Ectodermal cell (in vitro differentiated cells): Measurements from ENCODE around the gene IL1RAPL1.

ENCODE experiments used
- H3K27ac ChIP-seq: 2 replicates; pipeline ENCODE4 v1.7.0; 2013; ENCODE audit warnings: mild to moderate bottlenecking, low read depth, low read length; ENCODE audit not compliant: insufficient read depth, poor library complexity, severe bottlenecking
- H3K27me3 ChIP-seq: 2 replicates; pipeline ENCODE4 v1.7.0; 2013; ENCODE audit warnings: mild to moderate bottlenecking, low read length; ENCODE audit not compliant: insufficient read depth, control insufficient read depth, poor library complexity, severe bottlenecking
- H3K36me3 ChIP-seq: one replicate; pipeline ENCODE4 v1.7.0; 2013; ENCODE audit warnings: low read length; ENCODE audit not compliant: control insufficient read depth, insufficient read depth
- H3K4me1 ChIP-seq: one replicate; pipeline ENCODE4 v1.7.0; 2013; ENCODE audit warnings: low read length; ENCODE audit not compliant: control insufficient read depth, insufficient read depth
- H3K4me3 ChIP-seq: 2 replicates; pipeline ENCODE4 v1.7.0; 2013; ENCODE audit warnings: low read depth, low read length, control low read depth; ENCODE audit not compliant: insufficient read depth
- H3K9me3 ChIP-seq: 2 replicates; pipeline ENCODE4 v1.7.0; 2013; ENCODE audit warnings: mild to moderate bottlenecking, low read length, moderate library complexity; ENCODE audit not compliant: control insufficient read depth
- WGBS, 2 experiments: methylation state at CpG; one replicate each; pipeline ENCODE4 v1.1.7; 2013; ENCODE audit warnings: missing lambda C conversion rate in 2 of 2; 5-methylcytosine and 5-hydroxymethylcytosine counted together

The IL1RAPL1 gene

DNA sequence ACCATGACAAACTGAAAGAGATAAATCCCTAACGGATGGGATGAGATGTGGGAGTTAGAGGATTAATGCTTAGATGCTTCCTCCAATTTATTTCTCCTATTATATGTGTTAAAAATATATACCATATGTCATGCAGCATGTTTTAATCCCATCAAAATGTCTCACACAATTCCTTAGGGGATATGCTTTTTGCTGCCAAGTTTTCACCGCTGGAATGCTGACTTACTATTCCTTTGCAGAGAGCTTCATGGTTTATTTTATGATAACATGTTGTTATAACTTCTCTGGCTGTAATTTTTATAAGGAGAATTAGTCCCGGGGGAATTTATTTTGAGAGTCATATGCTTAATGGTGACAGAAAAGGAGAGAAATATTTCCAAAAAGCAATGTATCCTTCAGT lies 670.3 kb downstream of the IL1RAPL1 start:
- no peak overlapping the region for H3K27ac ChIP-seq
- H3K4me3 ChIP-seq = no peak overlapping the region
- no peaks in the 10 kb centered on the region for H3K4me1 ChIP-seq
- H3K9me3 ChIP-seq = no peaks in the 10 kb centered on the region
- no peaks in the 10 kb centered on the region for H3K36me3 ChIP-seq
- H3K27me3 ChIP-seq = no peaks in the 10 kb centered on the region
- 82 to 100% methylated on average over 1 of the region's 3 CpGs for WGBS, 2 experiments

- Histone ChIP-seq H3K27me3 (no peaks in the 10 kb centered on the region), H3K4me3 (no peak overlapping the region), H3K36me3 (no peaks in the 10 kb centered on the region), H3K27ac (no peak overlapping the region), H3K9me3 (no peaks in the 10 kb centered on the region), H3K4me1 (no peaks in the 10 kb centered on the region)
Measured at GRCh38 chrX:29269390-29269789, 682.1 kb downstream of the IL1RAPL1 start.

GRCh38 chrX:29274517-29274916 lies 687.3 kb downstream of the IL1RAPL1 start:
- no peaks in the 10 kb centered on the region for H3K36me3 ChIP-seq
- WGBS, 2 experiments = 90 to 97% methylated on average over 3 of the region's 3 CpGs

DNA sequence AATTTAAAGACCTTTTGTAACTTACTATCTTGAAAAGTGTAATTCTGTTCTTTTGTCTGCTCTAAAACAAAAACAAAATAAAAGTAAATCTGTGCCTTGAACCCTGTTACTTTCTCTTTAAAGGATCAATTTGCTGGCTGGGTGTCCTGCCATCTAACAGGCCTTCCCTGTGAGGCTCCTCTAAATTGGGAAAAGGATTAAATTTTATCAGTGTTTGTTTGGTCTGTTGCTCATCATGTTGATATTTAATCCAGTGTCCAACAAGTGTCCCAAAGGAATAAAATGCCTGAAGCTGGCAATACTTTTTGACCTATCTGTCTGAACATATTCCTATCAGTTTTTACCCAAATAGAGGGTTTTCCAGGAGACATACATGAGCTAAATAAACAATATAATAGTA lies 688.7 kb downstream of the IL1RAPL1 start:
- Histone ChIP-seq H3K27ac (no peak overlapping the region), H3K4me3 (no peak overlapping the region), H3K4me1 (no peaks in the 10 kb centered on the region), H3K27me3 (no peaks in the 10 kb centered on the region), H3K36me3 (no peaks in the 10 kb centered on the region), H3K9me3 (no peaks in the 10 kb centered on the region)

More at GRCh38 chrX:29274517-29274916, 687.3 kb downstream of the IL1RAPL1 start:
- Histone ChIP-seq H3K4me1 (no peaks in the 10 kb centered on the region), H3K4me3 (no peak overlapping the region), H3K27ac (no peak overlapping the region), H3K27me3 (no peaks in the 10 kb centered on the region), H3K9me3 (no peaks in the 10 kb centered on the region)

- WGBS, 2 experiments = 79 to 100% methylated on average over 2 of the region's 2 CpGs
- Histone ChIP-seq H3K27ac (no peak overlapping the region), H3K36me3 (no peaks in the 10 kb centered on the region), H3K9me3 (no peaks in the 10 kb centered on the region), H3K27me3 (no peaks in the 10 kb centered on the region), H3K4me3 (no peak overlapping the region), H3K4me1 (no peaks in the 10 kb centered on the region)
Measured at GRCh38 chrX:29281078-29281742, 694.0 kb downstream of the IL1RAPL1 start.

DNA sequence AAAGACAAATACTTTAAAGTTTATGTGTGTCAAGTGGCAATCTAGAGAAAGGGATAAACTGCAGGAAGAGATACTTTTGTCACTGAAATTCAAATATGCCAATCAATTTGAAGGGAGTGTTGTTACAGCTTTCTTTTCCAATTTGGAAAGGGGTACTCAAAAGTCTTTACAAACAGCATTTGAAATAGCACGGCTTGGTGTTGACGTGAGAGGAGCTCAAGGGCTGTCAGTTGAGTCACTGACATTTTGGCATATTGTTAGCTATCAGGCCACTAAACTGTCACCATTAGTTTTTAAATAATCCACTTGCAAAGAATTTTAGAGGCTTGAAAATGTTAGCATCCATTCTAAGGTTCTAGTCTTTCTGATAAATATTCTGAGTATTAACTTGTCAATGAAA lies 698.4 kb downstream of the IL1RAPL1 start:
- Histone ChIP-seq H3K9me3 (no peaks in the 10 kb centered on the region), H3K4me1 (no peaks in the 10 kb centered on the region), H3K36me3 (no peaks in the 10 kb centered on the region), H3K4me3 (no peak overlapping the region), H3K27me3 (no peaks in the 10 kb centered on the region), H3K27ac (no peak overlapping the region)
- WGBS, 2 experiments = 67 to 86% methylated on average over 1 to 2 of the region's 2 CpGs

DNA sequence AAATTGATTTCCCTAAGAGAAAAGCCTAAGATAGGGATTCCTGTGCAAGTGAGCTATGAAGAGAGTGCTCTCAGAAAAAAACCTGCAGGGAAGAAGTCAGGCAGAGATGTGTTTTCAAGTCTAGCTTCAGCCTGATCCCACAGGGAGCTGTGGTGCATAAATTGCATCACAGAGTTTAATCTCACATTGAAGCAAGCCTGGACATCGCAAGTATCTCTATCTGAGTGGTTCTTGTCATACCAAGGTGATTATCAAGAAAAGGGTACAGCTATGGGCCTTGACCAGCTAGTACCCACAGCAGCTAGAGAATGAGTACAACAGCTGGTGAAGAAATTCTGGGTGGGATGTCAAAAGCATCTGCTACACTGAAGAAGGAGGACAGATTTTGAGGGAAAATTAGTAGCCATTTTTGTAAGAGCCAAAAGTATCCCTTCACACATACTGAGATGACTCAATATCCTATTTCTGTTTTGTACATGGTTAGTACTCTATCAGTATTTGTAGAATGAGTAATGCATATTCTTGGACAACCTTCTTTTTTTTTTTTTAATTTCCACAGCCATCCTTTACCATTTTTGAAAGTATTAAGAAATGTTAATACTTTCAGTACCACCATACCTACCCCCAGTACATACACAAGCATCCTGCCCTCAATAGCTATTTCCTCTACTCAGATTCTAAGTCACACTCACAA lies 708.9 kb downstream of the IL1RAPL1 start:
- 100% methylated on average over 1 of the region's 1 CpG for WGBS, 2 experiments
- no peaks in the 10 kb centered on the region for H3K27me3 ChIP-seq
- H3K36me3 ChIP-seq = no peaks in the 10 kb centered on the region
- no peaks in the 10 kb centered on the region for H3K4me1 ChIP-seq
- H3K4me3 ChIP-seq = no peak overlapping the region
- no peak overlapping the region for H3K27ac ChIP-seq
- H3K9me3 ChIP-seq = no peaks in the 10 kb centered on the region

DNA sequence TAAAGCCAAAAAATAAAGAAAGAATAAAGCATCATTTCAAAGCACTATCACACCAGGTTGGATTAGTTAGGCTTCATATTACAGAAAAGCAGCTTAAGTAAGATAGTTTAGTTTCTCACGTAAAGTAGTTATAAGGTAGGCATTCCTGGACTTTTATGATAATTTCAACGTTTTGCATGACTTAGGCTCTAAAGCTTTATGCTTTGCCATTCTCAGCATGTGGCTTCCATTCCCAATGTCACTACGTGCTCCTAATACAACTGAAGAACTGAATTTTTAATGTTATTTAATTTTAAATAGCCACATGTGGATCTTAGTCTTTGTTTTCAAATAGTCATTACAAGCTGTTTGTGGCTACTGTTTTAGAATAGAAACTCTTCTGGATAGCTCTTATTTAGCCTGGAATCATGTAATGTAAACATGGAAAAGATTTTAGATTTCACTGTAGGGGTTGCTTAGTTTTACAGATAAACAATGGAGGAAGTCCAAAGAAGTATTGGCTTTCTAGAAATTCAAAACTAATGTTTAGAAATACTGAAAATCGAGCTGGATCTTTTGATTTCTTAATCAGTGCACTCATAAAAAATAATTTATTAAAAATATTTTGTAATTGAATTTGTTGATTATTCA lies 710.0 kb downstream of the IL1RAPL1 start:
- 31 to 38% methylated on average over 2 of the region's 4 CpGs for WGBS, 2 experiments
- H3K4me1 ChIP-seq = no peaks in the 10 kb centered on the region
- no peak overlapping the region for H3K4me3 ChIP-seq
- no peaks in the 10 kb centered on the region for H3K36me3 ChIP-seq
- H3K27me3 ChIP-seq = no peaks in the 10 kb centered on the region
- H3K27ac ChIP-seq = no peak overlapping the region
- H3K9me3 ChIP-seq = no peaks in the 10 kb centered on the region

DNA sequence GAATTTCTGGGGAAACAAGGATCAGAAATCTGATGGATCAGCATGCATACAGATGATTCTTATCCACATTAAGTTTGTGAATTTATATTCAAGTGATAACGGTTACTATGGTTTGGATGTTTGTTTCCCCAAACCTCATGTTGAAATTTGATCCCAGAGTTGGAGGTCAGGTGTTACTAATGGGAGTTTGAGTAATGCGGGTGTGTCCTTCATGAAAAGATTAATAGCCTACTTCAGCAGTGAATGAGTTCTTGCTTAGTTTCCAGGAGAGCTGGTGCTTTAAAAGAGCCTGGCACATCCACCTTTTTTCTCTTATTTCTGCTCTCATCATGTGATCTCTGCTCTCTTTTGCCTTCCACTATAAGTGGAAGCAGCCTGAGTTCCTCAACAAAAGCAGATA lies 712.4 kb downstream of the IL1RAPL1 start:
- H3K27me3 ChIP-seq = no peaks in the 10 kb centered on the region
- no peaks in the 10 kb centered on the region for H3K4me1 ChIP-seq
- H3K4me3 ChIP-seq = no peak overlapping the region
- no peaks in the 10 kb centered on the region for H3K36me3 ChIP-seq
- no peak overlapping the region for H3K27ac ChIP-seq
- H3K9me3 ChIP-seq = no peaks in the 10 kb centered on the region
- 85 to 100% methylated on average over 2 of the region's 2 CpGs for WGBS, 2 experiments

DNA sequence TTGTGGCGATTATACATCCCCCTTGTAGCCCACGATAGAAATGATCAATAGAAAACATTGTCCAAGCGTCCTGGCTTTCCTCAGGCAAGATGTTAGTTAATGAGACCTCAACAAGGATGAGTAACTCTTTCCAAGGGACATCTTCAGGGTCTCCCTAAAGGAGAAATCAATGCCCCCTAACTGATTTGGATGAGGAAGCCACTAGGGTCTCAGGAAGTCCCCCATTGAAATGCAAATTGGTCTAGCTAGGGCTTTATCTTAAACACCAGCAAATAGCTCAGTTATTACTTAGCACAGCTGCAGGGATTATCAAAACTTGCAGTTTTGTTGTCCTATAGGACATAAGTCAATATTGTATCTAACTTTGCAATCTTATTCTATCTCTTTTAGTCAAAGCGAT lies 721.5 kb downstream of the IL1RAPL1 start:
- no peaks in the 10 kb centered on the region for H3K36me3 ChIP-seq
- no peaks in the 10 kb centered on the region for H3K4me1 ChIP-seq
- no peak overlapping the region for H3K27ac ChIP-seq
- no peaks in the 10 kb centered on the region for H3K9me3 ChIP-seq
- H3K4me3 ChIP-seq = no peak overlapping the region
- WGBS, 2 experiments = 20 to 27% methylated on average over 3 to 4 of the region's 4 CpGs
- no peaks in the 10 kb centered on the region for H3K27me3 ChIP-seq
